ENCODE data around the gene MDH2.

- TF ChIP-seq CTCF (IDR thresholded peaks at IDR 0.05) (no peak), POLR2A (IDR thresholded peaks at IDR 0.05) (no peak), EP300 (IDR thresholded peaks at IDR 0.05) (no peak)
These were observed 27.1 kb downstream of the MDH2 start for GRCh38 chr7:76074972-76075370.
